Skeletal muscle satellite cell (primary cell): Measurements from ENCODE around the gene FNDC10. TPM values are rescaled to one million over a fixed set of nuclear protein-coding genes. Genes with fewer than 3 reads are reported as not detected.
A peak's percentile ranks its signal among the peaks of the same experiment; 100 is the strongest.
"Not testable (repeated sequence)": the region's sequence is repeated elsewhere in the genome, so short reads cannot be mapped to it uniquely, and the experiment has no call there.

Source experiments
- H3K27me3 ChIP-seq: 2 replicates; pipeline ENCODE4 v1.7.0; 2013; ENCODE audit warnings: low read length; ENCODE audit not compliant: control insufficient read depth, insufficient read depth
- H3K36me3 ChIP-seq: 2 replicates; pipeline ENCODE4 v1.7.0; 2013; ENCODE audit warnings: mild to moderate bottlenecking, control low read depth, low read length; ENCODE audit not compliant: insufficient read depth
- H3K4me1 ChIP-seq: 2 replicates; pipeline ENCODE4 v1.7.0; 2013; ENCODE audit warnings: low read length; ENCODE audit not compliant: control insufficient read depth, insufficient read depth
- H3K4me2 ChIP-seq: 2 replicates; pipeline ENCODE4 v1.7.0; 2013; ENCODE audit warnings: mild to moderate bottlenecking, low read length
- H3K4me3 ChIP-seq: 2 replicates; pipeline ENCODE4 v1.7.0; 2013; ENCODE audit warnings: low read length
- H3K9ac ChIP-seq: 2 replicates; pipeline ENCODE4 v1.7.0; 2013; ENCODE audit warnings: mild to moderate bottlenecking, low read depth, low read length, moderate library complexity
- H3K9me3 ChIP-seq: replicated peaks from 2 replicates; pipeline ENCODE4 v1.7.0; 2013; ENCODE audit warnings: mild to moderate bottlenecking, control low read depth, low read length
- total RNA-seq: library from RNA; depleted of rRNA; stranded (reverse); fragments of >200 nt; gene quantifications from 2 replicates; pipeline ENCODE4 v1.2.3, GENCODE V29; 2012; rRNA removed

FNDC10 gene
- 2.3 and 5.0 TPM in 2 replicates for total RNA-seq

DNA sequence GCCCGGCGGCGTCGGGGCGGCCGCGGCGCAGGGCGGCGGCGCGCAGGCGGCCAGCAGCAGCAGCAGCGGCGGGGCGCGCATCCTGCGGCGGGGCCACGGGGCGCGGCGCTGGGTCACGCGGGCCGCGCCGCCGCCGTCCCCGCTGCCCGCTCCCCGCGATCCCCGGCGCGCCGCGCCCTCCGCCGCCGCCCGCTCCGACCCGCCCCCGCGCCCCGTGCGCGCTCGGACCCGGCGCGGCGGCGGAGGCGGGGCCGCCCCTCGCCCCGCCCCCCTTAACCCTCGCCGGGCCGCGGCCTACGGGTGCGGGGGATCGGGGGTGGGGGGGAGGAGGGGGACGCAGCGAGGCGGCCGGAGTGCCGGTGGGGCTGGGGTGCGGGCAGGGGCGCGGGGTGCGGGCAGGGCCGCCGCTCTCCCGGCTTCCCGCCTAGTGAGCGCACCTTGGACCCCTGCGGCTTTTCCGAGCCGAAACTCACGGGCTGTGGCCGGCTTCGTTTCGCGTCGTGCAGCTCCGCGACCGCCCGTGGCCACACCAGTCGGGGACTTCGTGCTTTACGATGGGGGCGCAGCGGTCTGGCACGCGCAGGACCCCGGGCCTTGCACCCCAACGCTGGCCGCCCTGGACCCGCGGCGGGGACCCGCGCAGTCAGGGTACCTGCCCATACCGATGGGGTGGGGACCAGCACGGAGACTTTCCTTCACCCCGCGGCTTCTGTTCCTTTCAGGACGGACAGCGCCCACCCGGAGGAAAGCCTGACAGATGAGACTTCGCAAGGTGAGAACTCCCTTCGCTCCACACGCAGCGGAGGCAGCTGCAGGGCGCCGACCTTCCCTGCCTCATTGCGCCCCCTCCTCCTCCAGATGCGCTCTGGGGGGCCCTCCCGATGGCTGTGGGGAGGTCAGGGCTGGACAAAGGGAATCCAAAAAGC is at the start of gene FNDC10:
FNDC10 (minus strand) TSS at position 201 of the 926 bp plus-strand sequence; CDS start at position 81, 120 bp downstream.
- H3K9me3 ChIP-seq = no peaks in the 10 kb centered on the region
- peak within 1 kb of the TSS; percentile 60 for H3K4me3 ChIP-seq
- peak within 1 kb of the TSS; percentile 73 for H3K4me2 ChIP-seq
- peaks cover 8% of the 10 kb centered on the region for H3K4me1 ChIP-seq
- no peaks in the 10 kb centered on the region for H3K36me3 ChIP-seq
- peaks cover 80% of the 10 kb centered on the region for H3K27me3 ChIP-seq
- no peak within 1 kb of the TSS for H3K9ac ChIP-seq

DNA sequence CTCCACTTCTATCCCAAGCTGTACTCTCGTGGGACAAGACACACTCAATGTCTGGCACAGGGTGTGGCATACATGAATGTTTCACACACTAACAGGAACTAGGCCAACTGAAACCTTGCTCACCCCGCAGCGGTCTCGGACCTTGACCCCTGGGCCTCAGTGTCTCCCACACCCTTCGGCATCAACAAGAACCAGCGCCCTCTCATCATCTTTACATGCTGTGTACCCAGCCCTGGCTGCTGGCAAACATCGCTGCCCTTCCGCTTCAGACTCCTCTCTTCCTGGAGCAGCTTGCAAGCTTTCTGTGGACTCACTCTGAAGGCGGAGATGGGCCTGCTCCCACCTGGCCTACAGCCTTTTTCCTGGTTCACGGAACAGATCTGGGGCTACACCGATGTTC is 48.3 kb upstream of the FNDC10 start:
- H3K27me3 ChIP-seq, H3K4me1 ChIP-seq, H3K9ac ChIP-seq, H3K4me3 ChIP-seq, H3K9me3 ChIP-seq, H3K4me2 ChIP-seq: not testable (repeated sequence)
- H3K36me3 ChIP-seq = peaks cover 20% of the 10 kb centered on the region

DNA sequence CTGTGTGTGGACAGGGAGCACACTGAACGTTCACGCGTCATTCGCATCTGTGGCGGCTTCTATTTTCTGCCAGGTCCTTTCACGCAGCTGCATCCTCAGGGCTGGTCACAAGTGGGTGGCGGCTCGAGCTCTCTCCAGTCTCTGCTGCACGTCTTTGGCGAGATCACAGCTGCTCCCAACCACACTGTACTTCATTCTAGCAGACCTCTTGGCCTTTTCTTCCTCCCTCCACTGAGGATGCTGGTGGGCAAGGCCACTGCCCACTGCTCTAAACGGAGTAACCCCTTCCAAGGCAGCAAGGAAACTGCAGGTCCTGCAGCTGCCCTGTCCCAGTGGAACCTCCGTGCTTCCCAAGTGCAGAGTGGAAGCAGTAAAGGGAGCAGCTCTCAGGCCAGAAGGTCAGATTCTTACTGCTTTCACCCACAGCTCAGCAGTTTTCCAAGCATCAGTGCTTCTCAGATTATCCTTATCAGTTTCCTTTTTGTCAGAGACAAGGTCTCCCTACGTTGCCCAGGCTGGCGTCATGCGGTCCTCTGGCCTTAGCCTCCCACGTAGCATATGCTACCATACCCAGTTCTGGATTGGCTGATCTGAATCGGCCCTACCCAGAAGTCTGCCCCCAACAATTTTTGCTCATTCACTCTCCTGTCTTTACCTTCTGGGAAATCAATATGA is 47.8 kb upstream of the FNDC10 start:
- H3K9me3 ChIP-seq, H3K4me1 ChIP-seq, H3K4me3 ChIP-seq, H3K4me2 ChIP-seq, H3K9ac ChIP-seq, H3K27me3 ChIP-seq: not testable (repeated sequence)
- H3K36me3 ChIP-seq = peaks cover 20% of the 10 kb centered on the region

DNA sequence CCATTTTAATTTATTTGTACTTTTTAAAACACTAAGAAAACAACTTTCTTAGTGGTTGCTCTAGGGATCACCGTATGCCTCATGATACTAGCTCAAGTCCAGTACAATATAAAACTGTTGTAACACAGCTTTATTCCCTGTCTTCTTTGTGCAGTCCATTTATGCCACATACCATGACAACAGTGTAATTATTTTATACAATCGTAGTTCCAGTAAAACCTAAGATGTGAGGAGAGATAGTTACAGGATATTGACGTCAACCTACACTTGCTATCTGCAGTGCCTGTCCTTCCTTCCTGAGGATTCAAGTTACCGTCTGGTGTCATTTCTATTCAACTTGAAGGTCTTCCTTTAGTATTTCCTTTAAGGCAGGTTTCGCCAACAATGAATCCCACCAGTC is 46.4 kb upstream of the FNDC10 start:
- H3K36me3 ChIP-seq, H3K27me3 ChIP-seq, H3K9me3 ChIP-seq, H3K4me1 ChIP-seq, H3K9ac ChIP-seq, H3K4me2 ChIP-seq, H3K4me3 ChIP-seq: not testable (repeated sequence)

DNA sequence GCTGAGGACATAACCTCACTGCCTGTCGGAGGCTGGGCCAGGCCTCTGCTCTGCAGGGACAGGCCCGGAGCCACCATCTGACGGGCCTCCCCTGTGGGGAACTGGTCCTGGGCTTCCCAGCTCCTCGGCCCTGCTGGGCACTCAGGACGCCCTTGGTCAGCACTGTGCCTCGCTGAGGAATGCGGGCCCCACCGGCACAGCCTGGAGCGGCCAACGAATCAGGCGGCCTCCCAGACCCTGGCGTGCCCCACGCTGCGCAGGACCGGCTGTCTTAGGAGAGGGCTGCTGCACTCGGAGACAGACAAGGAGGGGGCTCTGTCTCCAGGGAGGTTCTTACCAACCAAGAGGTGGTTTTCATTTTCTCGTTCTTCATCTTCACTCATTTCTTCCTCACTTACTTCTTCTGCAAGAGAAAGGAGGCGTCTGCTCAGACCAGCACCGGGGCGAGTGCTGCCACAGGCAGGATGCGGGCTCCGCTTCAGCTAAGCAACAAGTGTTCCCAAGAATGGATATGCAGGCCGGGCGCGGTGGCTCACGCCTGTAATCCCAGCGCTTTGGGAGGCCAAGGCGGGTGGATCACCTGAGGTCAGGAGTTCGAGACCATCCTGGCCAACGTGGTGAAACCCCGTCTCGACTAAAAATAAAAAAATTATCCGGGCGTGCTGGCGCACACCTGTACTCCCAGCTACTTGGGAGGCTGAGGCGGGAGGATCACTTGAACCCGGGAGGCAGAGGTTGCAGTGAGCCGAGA is 41.0 kb upstream of the FNDC10 start:
- not testable (repeated sequence) for H3K4me3 ChIP-seq, H3K4me2 ChIP-seq, H3K36me3 ChIP-seq, H3K9ac ChIP-seq, H3K27me3 ChIP-seq, H3K9me3 ChIP-seq, H3K4me1 ChIP-seq

DNA sequence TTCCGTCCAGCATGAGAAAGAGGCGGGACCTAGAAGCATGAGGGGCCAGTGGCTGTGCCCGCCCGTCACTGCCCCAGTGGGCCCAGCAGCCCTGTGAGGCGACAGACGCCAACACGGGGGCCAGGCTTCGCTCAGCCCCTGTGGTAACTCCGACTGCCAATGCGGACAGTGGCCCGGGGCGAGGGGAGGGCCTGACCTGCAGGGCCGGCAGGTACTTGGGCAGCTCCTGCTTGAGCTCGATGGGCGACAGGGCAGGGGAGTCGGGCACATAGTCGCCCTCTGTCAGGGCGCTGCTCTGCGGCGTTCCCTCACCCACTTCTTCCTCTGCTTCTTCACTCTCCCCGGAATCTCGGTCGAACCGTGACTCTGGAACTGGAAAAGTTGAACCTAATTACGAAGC is 40.1 kb upstream of the FNDC10 start:
- not testable (repeated sequence) for H3K4me2 ChIP-seq, H3K4me1 ChIP-seq, H3K4me3 ChIP-seq, H3K27me3 ChIP-seq, H3K9me3 ChIP-seq, H3K36me3 ChIP-seq, H3K9ac ChIP-seq

DNA sequence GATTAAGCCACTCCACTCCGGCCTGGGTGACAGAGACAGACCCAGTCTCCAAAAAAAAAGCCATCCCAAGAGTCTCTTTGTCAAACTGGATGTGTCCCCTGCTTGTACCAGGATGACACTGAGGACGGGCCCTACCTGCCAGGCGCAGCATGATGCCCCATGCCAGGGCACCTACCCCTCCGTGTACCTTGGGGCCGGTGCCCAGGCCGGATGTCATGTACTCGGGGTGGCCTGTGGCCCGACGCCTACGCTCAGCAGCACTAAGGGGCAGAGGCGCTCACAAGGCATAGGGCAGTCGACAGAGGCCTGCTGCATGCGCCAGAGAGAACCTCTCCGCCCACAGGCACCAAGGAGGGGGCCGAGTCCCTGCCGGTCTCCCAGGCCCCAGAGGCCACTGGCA is 39.4 kb upstream of the FNDC10 start:
- H3K9me3 ChIP-seq, H3K4me1 ChIP-seq, H3K36me3 ChIP-seq, H3K27me3 ChIP-seq, H3K4me2 ChIP-seq, H3K9ac ChIP-seq, H3K4me3 ChIP-seq: not testable (repeated sequence)

DNA sequence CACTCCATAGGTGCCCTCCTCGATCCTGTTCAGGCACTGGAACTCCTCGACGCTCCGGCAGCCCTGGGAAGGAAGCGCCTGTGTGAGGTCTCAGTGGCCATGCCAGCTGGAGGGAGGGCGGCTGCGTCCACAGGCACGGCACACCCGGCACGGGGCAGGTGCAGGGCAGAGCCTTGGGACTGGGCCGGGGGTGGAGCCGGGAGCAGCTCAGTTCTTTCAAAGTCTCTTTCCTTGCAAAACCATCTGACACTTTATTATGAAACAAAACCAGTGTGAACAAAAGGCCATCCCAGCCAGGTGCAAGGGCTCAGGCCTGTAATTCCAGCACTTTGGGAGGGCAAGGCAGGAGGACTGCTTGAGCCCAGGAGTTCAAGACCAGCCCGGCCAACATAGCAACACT is 38.6 kb upstream of the FNDC10 start:
- H3K9ac ChIP-seq, H3K4me1 ChIP-seq, H3K27me3 ChIP-seq, H3K4me3 ChIP-seq, H3K9me3 ChIP-seq, H3K36me3 ChIP-seq, H3K4me2 ChIP-seq: not testable (repeated sequence)

DNA sequence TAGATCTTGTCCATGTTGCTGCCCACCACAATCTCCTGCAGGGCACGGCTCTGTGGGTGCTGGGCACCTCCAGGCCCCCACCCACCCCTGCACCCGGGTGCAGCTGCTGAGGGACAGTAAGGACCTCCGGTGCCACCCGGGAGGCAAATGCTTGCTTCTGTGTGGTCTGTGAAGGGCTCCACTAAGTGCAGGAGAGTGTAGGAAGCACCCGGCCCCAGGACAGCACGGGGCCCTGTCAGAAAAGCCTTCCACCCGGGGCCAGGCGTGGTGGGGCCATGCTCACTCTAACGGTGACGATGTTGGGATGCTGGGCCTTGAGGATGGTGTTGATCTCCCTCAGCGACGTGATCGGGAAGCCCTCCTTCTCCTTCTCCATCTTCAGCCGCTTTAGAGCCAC is 37.5 kb upstream of the FNDC10 start:
- not testable (repeated sequence) for H3K27me3 ChIP-seq, H3K4me3 ChIP-seq, H3K9ac ChIP-seq, H3K9me3 ChIP-seq, H3K36me3 ChIP-seq, H3K4me1 ChIP-seq, H3K4me2 ChIP-seq

DNA sequence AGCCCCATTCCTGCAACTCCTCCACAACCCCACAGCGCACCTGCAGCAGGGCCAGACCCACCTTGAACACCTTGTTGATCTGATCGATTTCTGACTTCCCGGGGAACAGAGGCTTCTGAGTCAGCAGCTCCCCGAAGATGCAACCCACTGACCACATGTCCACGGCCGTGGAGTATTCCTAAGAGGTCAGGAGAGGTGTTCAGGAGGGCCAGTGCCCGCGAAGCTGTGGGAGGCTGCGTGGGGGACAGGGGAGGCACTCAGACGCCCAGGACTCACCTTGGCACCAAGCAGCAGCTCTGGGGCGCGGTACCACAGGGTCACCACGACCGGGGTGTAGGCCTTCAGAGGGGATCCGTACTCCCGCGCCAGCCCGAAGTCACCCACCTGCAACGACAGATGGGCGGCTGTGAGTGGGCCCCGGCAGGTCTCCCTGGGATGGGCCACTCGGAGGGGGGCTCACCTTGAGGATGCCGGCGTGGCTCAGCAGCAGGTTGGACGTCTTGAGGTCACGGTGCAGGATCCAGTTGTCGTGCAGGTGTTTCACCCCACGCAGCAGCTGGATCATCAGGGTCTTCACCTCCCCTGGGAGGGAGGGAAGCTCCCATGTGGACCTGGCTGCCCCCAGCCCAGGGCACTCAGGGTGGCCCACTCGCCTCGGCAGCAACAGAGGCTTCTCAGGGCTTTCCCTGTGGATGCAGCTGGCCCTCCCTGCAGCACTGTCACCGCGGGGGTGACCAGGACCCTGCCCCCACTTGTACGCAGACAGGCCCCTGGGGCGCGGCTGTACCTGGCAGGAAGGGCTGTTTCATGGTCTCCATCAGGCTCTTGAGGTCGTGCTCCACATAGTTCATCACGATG is 36.9 kb upstream of the FNDC10 start:
- H3K36me3 ChIP-seq = not testable (repeated sequence)

DNA sequence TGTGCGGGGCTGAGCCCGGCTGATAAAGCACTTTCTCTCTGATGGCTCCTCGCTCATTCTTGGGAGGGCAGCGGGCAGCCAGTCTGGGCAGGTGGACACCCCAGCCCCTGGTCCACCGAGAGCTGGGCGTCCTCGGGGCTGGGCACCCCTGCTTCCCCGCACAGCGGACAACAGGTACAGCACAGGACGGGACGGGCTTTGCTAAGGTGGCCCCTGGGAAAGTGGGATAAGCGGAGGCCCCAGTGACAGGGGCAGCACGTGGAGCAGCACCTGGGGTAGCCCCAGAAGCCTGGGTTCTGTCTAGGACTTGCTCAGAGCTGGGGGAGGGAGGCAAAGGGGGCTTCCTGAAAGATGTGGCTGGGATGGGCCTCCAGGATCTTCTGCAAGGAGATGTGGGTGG is 34.7 kb upstream of the FNDC10 start:
- H3K9me3 ChIP-seq, H3K4me2 ChIP-seq, H3K4me1 ChIP-seq, H3K27me3 ChIP-seq, H3K9ac ChIP-seq, H3K36me3 ChIP-seq, H3K4me3 ChIP-seq: not testable (repeated sequence)

More for the DNA sequence above, 36.9 kb upstream of the FNDC10 start:
- H3K9ac ChIP-seq, H3K4me1 ChIP-seq, H3K4me2 ChIP-seq, H3K4me3 ChIP-seq, H3K9me3 ChIP-seq, H3K27me3 ChIP-seq: not testable (repeated sequence)
